ENCODE results near the gene POMP.

DNA sequence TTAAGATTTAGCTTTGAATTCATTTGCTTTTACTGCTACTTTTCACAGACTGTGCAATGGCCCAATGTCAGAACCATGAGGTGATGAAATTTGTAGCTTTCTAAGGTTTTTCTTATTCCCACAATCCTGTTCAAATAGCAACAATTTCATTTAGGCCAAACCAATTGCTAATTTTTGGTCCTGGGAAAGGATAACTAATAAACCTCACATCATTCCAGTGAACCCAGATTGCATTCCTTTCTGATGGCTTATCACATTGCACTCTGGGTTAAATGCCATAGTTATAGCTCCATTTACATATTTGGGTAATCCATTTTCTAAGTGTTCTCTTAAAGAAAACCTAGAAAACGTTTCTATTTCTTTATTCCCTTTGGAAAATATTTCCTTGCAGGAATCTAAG, 22.9 kb upstream of the POMP start:
- TF ChIP-seq EZH2phosphoT487 (IDR thresholded peaks at IDR 0.05; ENCODE audit: low read depth) = no peak
- TF ChIP-seq, protein P1, sequence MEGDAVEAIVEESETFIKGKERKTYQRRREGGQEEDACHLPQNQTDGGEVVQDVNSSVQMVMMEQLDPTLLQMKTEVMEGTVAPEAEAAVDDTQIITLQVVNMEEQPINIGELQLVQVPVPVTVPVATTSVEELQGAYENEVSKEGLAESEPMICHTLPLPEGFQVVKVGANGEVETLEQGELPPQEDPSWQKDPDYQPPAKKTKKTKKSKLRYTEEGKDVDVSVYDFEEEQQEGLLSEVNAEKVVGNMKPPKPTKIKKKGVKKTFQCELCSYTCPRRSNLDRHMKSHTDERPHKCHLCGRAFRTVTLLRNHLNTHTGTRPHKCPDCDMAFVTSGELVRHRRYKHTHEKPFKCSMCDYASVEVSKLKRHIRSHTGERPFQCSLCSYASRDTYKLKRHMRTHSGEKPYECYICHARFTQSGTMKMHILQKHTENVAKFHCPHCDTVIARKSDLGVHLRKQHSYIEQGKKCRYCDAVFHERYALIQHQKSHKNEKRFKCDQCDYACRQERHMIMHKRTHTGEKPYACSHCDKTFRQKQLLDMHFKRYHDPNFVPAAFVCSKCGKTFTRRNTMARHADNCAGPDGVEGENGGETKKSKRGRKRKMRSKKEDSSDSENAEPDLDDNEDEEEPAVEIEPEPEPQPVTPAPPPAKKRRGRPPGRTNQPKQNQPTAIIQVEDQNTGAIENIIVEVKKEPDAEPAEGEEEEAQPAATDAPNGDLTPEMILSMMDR (IDR thresholded peaks at IDR 0.05; ENCODE audit: low read depth, low read length) = no peak

Measured in OCI-LY3 (cell line).